Measurements from ENCODE around the gene LFNG. TPM values are rescaled to one million over a fixed set of nuclear protein-coding genes. Genes with fewer than 3 reads are reported as not detected.
A peak's percentile ranks its signal among the peaks of the same experiment; 100 is the strongest.

Gene LFNG
- total and polyA plus RNA-seq, 2 of the 13 experiments (the other 11 are each of a cell fraction or from before 2014, with no cell fraction given) = 0.44 to 1.5 TPM

DNA sequence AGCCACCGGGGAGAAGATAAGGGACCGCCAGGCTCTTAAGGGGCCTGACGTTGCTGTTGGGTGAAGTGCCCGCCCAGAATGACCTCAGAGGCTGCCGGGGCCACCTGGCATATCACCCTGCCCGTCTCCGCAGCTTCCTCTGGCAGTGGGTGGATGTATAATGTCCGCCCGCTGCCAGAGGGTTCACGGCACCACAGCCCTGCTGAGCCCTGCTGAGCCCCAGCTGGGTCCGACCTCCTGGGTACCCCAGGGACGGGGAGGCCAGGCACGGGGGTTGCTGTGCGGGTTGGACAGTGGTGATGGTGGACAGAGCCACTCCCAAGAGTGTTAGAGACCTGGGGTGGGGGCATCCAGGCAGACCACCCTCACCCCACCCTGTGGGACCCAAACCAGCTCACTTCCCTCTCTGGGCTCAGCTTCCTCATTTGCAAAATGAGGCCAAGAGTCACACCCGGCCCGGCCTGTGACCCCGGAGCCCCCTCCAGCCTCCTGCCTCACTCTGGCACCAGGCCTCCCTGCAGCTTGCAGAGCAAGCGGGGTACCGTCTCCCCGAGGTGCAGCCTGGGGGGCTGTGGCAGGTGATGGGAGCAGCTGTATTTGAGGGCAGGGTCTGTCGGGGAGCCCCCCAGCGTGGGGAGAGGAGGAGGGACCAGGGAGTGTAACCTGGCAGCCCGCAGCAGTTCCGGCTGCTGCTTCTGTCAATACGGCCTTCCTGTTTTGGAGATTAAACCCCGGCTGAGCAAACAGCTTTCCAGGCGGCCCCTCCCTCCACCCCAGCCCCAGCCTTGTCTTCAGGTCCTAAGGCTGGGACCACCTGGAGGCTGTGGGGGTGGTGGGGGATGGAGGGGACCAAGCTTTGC is 8.4 kb upstream of the LFNG start (continued):
- TF ChIP-seq, protein P1, sequence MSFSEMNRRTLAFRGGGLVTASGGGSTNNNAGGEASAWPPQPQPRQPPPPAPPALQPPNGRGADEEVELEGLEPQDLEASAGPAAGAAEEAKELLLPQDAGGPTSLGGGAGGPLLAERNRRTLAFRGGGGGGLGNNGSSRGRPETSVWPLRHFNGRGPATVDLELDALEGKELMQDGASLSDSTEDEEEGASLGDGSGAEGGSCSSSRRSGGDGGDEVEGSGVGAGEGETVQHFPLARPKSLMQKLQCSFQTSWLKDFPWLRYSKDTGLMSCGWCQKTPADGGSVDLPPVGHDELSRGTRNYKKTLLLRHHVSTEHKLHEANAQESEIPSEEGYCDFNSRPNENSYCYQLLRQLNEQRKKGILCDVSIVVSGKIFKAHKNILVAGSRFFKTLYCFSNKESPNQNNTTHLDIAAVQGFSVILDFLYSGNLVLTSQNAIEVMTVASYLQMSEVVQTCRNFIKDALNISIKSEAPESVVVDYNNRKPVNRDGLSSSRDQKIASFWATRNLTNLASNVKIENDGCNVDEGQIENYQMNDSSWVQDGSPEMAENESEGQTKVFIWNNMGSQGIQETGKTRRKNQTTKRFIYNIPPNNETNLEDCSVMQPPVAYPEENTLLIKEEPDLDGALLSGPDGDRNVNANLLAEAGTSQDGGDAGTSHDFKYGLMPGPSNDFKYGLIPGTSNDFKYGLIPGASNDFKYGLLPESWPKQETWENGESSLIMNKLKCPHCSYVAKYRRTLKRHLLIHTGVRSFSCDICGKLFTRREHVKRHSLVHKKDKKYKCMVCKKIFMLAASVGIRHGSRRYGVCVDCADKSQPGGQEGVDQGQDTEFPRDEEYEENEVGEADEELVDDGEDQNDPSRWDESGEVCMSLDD (CRISPR knock-in tag; IDR thresholded peaks at IDR 0.05; ENCODE audit: borderline replicate concordance) = peak; percentile 60; the same call in 1 of the 2 replicates
- TF ChIP-seq MAFK (conservative IDR thresholded peaks at IDR 0.05 in 1 of 2, IDR thresholded peaks at IDR 0.05 in 1 of 2; ENCODE audit: low read length in 2 of 2) = no peak
- TF ChIP-seq BCL6 (CRISPR knock-in tag; IDR thresholded peaks at IDR 0.05) = peak; percentile 77
- TF ChIP-seq, protein P2, sequence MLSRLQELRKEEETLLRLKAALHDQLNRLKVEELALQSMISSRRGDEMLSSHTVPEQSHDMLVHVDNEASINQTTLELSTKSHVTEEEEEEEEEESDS (CRISPR knock-in tag; IDR thresholded peaks at IDR 0.05; ENCODE audit: borderline replicate concordance) = no peak
- TF ChIP-seq ZNF263 (CRISPR knock-in tag; IDR thresholded peaks at IDR 0.05) = peak; percentile 79
- TF ChIP-seq ZNF530 (CRISPR knock-in tag; IDR thresholded peaks at IDR 0.05; ENCODE audit: low read depth) = no peak
- TF ChIP-seq FIP1L1 (IDR thresholded peaks at IDR 0.05; ENCODE audit: borderline replicate concordance, insufficient read depth, low read depth, low read length) = no peak
- peak; percentile 83 for TF ChIP-seq TARDBP (CRISPR knock-in tag; IDR thresholded peaks at IDR 0.05)
- TF ChIP-seq, protein P3, sequence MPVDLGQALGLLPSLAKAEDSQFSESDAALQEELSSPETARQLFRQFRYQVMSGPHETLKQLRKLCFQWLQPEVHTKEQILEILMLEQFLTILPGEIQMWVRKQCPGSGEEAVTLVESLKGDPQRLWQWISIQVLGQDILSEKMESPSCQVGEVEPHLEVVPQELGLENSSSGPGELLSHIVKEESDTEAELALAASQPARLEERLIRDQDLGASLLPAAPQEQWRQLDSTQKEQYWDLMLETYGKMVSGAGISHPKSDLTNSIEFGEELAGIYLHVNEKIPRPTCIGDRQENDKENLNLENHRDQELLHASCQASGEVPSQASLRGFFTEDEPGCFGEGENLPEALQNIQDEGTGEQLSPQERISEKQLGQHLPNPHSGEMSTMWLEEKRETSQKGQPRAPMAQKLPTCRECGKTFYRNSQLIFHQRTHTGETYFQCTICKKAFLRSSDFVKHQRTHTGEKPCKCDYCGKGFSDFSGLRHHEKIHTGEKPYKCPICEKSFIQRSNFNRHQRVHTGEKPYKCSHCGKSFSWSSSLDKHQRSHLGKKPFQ (CRISPR knock-in tag; IDR thresholded peaks at IDR 0.05; ENCODE audit: insufficient replicate concordance) = peak; percentile 91
- TF ChIP-seq, protein P4, sequence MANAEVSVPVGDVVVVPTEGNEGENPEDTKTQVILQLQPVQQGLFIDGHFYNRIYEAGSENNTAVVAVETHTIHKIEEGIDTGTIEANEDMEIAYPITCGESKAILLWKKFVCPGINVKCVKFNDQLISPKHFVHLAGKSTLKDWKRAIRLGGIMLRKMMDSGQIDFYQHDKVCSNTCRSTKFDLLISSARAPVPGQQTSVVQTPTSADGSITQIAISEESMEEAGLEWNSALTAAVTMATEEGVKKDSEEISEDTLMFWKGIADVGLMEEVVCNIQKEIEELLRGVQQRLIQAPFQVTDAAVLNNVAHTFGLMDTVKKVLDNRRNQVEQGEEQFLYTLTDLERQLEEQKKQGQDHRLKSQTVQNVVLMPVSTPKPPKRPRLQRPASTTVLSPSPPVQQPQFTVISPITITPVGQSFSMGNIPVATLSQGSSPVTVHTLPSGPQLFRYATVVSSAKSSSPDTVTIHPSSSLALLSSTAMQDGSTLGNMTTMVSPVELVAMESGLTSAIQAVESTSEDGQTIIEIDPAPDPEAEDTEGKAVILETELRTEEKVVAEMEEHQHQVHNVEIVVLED (CRISPR knock-in tag; IDR thresholded peaks at IDR 0.05; ENCODE audit: borderline replicate concordance) = no peak
- TF ChIP-seq ZBTB7A (CRISPR knock-in tag; IDR thresholded peaks at IDR 0.05) = peak; percentile 98
- TF ChIP-seq, protein P5, sequence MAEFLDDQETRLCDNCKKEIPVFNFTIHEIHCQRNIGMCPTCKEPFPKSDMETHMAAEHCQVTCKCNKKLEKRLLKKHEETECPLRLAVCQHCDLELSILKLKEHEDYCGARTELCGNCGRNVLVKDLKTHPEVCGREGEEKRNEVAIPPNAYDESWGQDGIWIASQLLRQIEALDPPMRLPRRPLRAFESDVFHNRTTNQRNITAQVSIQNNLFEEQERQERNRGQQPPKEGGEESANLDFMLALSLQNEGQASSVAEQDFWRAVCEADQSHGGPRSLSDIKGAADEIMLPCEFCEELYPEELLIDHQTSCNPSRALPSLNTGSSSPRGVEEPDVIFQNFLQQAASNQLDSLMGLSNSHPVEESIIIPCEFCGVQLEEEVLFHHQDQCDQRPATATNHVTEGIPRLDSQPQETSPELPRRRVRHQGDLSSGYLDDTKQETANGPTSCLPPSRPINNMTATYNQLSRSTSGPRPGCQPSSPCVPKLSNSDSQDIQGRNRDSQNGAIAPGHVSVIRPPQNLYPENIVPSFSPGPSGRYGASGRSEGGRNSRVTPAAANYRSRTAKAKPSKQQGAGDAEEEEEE (CRISPR knock-in tag; IDR thresholded peaks at IDR 0.05; ENCODE audit: borderline replicate concordance) = no peak
- TF ChIP-seq, protein P6, sequence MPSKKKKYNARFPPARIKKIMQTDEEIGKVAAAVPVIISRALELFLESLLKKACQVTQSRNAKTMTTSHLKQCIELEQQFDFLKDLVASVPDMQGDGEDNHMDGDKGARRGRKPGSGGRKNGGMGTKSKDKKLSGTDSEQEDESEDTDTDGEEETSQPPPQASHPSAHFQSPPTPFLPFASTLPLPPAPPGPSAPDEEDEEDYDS (CRISPR knock-in tag; IDR thresholded peaks at IDR 0.05) = no peak
- no peak for TF ChIP-seq SKI (IDR thresholded peaks at IDR 0.05; ENCODE audit: partially characterized antibody)
- TF ChIP-seq FOXA1 (IDR thresholded peaks at IDR 0.05) = no peak
- TF ChIP-seq FOXA1 (CRISPR knock-in tag; IDR thresholded peaks at IDR 0.05) = peak; percentile 96
- no peak for TF ChIP-seq TCF12 (IDR thresholded peaks at IDR 0.05)
- peak; percentile 95 for TF ChIP-seq TCF12 (CRISPR knock-in tag; IDR thresholded peaks at IDR 0.05)
- TF ChIP-seq ISL2 (CRISPR knock-in tag; IDR thresholded peaks at IDR 0.05) = peak; percentile 45; the same call in 1 of the 2 replicates

All from HepG2 (cell line).